HepG2 (cell line): ENCODE data around the gene VAMP5. TPM values are rescaled to one million over a fixed set of nuclear protein-coding genes. Genes with fewer than 3 reads are reported as not detected.

Experiments
- AGO1 ChIP-seq: fragments of 200-400 bp; formaldehyde crosslinking; IDR thresholded peaks from 2 replicates; pipeline ENCODE4 v1.6.1; 2017; ENCODE audit warnings: mild to moderate bottlenecking, low read depth, low read length, moderate library complexity; ENCODE audit not compliant: poor library complexity, severe bottlenecking
- ATAD3A ChIP-seq: sonication (generic); formaldehyde crosslinking; IDR thresholded peaks from 2 replicates; pipeline ENCODE4 v1.4.0; 2020; ENCODE audit warnings: missing genetic modification reagents
- ATM ChIP-seq: fragments of 450-650 bp; IDR thresholded peaks from 2 replicates; pipeline ENCODE4 v1.7.1; 2017; ENCODE audit warnings: mild to moderate bottlenecking, borderline replicate concordance
- BORCS8-MEF2B ChIP-seq: sonication (generic); formaldehyde crosslinking; IDR thresholded peaks from 2 replicates; pipeline ENCODE4 v1.8.0; 2022; ENCODE audit warnings: mild to moderate bottlenecking, missing genetic modification reagents
- CEBPG ChIP-seq: IDR thresholded peaks from 2 replicates; pipeline ENCODE4 v1.6.1; 2016
- ELF3 ChIP-seq: IDR thresholded peaks from 2 replicates; pipeline ENCODE4 v1.6.1; 2016; ENCODE audit warnings: missing genetic modification reagents, missing compliant biosample characterization
- HNF1B ChIP-seq: sonication (generic); formaldehyde crosslinking; IDR thresholded peaks from 2 replicates; pipeline ENCODE4 v1.5.1; 2020; ENCODE audit warnings: mild to moderate bottlenecking, moderate library complexity, missing genetic modification reagents
- HNRNPH1 ChIP-seq: fragments of 200-400 bp; formaldehyde crosslinking; optimal IDR thresholded peaks from 2 replicates; pipeline ENCODE3; 2017; ENCODE audit warnings: mild to moderate bottlenecking, low read depth, low read length
- NFIC ChIP-seq: IDR thresholded peaks from 2 replicates; pipeline ENCODE4 v1.6.1; 2012; ENCODE audit warnings: mild to moderate bottlenecking, low read length, inconsistent platforms
- NRL ChIP-seq: sonication (generic); formaldehyde crosslinking; IDR thresholded peaks from 2 replicates; pipeline ENCODE4 v1.5.0; 2020; ENCODE audit warnings: missing genetic modification reagents, mild to moderate bottlenecking, moderate library complexity, borderline replicate concordance
- RFX5 ChIP-seq: IDR thresholded peaks from 2 replicates; pipeline ENCODE4 v1.6.1; 2011; ENCODE audit warnings: low read depth, low read length, improper control_type of control experiment
- STAT6 ChIP-seq: sonication (generic); formaldehyde crosslinking; IDR thresholded peaks from 2 replicates; pipeline ENCODE4 v1.4.0; 2020; ENCODE audit warnings: missing genetic modification reagents, mild to moderate bottlenecking, borderline replicate concordance
- TCF7 ChIP-seq: sonication (generic); IDR thresholded peaks from 2 replicates; pipeline ENCODE4 v1.6.1; 2016; ENCODE audit warnings: antibody characterized with exemption, low read depth
- TOPORS ChIP-seq: sonication (generic); formaldehyde crosslinking; IDR thresholded peaks from 2 replicates; pipeline ENCODE4 v1.8.0; 2023; ENCODE audit warnings: mild to moderate bottlenecking, missing genetic modification reagents
- TSC22D2 ChIP-seq: sonication (generic); formaldehyde crosslinking; IDR thresholded peaks from 2 replicates; pipeline ENCODE4 v1.5.1; 2020; ENCODE audit warnings: missing genetic modification reagents, mild to moderate bottlenecking, borderline replicate concordance
- ZNF225 ChIP-seq: sonication (generic); formaldehyde crosslinking; IDR thresholded peaks from 2 replicates; pipeline ENCODE4 v1.4.0; 2020; ENCODE audit warnings: mild to moderate bottlenecking, missing genetic modification reagents
- ZNF282 ChIP-seq: fragments of 450-650 bp; IDR thresholded peaks from 2 replicates; pipeline ENCODE4 v1.6.1; 2018; ENCODE audit not compliant: partially characterized antibody
- ZNF512B ChIP-seq: sonication (generic); formaldehyde crosslinking; IDR thresholded peaks from 2 replicates; pipeline ENCODE4 v1.5.1; 2020; ENCODE audit warnings: missing genetic modification reagents, mild to moderate bottlenecking, borderline replicate concordance
- ZNF639 ChIP-seq: conservative IDR thresholded peaks from 2 replicates; pipeline ENCODE4 v1.6.1; 2018; ENCODE audit warnings: missing genetic modification reagents
- ZSCAN22 ChIP-seq: sonication (generic); formaldehyde crosslinking; IDR thresholded peaks from 2 replicates; pipeline ENCODE4 v1.4.0; 2020; ENCODE audit warnings: mild to moderate bottlenecking, missing genetic modification reagents
- polyA plus RNA-seq, 8 experiments: library from polyadenylated mRNA; depleted of rRNA in 3 of 8; stranded (reverse) in 7 of 8; unstranded in 1 of 8; fragments of >200 nt; fragmentation: Illumina TruSeq in 4 of 8; extraction: Trizol in 4 of 8; gene quantifications; 2 replicates each; pipeline versions ENCODE4 v1.2.1 to v1.2.3, GENCODE V29; 2011 to 2016; ENCODE audit warnings: low read depth in 4 of 8, missing spikeins in 1 of 8, mixed read lengths in 1 of 8; ENCODE audit not compliant: insufficient read depth in 1 of 8
- total RNA-seq, 5 experiments: library from RNA; depleted of rRNA; stranded (reverse); fragments of >200 nt; fragmentation: Illumina TruSeq; extraction: Trizol; gene quantifications; 2 replicates each; pipeline ENCODE4 v1.2.3, GENCODE V29; 2016; ENCODE audit warnings: low read depth in 1 of 5

The VAMP5 gene
- total and polyA plus RNA-seq, 2 of the 13 experiments (the other 11 are each of a cell fraction or from before 2014, with no cell fraction given), result 7.2 to 56.7 TPM

- TF ChIP-seq ATAD3A (CRISPR knock-in tag), result no peak
- no peak for TF ChIP-seq RFX5
- TF ChIP-seq TSC22D2 (CRISPR knock-in tag), result no peak
- TF ChIP-seq NRL, result no peak
- no peak for TF ChIP-seq ZNF639
- no peak for TF ChIP-seq STAT6 (CRISPR knock-in tag)
- TF ChIP-seq TCF7, result no peak
- TF ChIP-seq ZNF512B (CRISPR knock-in tag), result peak; percentile 58; the same call in 1 of the 2 replicates
- no peak for TF ChIP-seq ATM
- no peak for TF ChIP-seq BORCS8-MEF2B (CRISPR knock-in tag)
- 0 out of 2 replicates have a peak, but pooled peaks have one; percentile 60 for TF ChIP-seq ZNF225 (CRISPR knock-in tag)
- TF ChIP-seq HNF1B (CRISPR knock-in tag), result no peak
- TF ChIP-seq ZSCAN22 (CRISPR knock-in tag), result 0 out of 2 replicates have a peak, but pooled peaks have one; percentile 5
- TF ChIP-seq CEBPG, result no peak
- no peak for TF ChIP-seq TOPORS (CRISPR knock-in tag)
- no peak for TF ChIP-seq HNRNPH1
- no peak for TF ChIP-seq AGO1
- TF ChIP-seq ZNF282, result no peak
- TF ChIP-seq NFIC, result no peak; the same call in 1 of the 2 replicates
- TF ChIP-seq ELF3, result no peak
Observed at GRCh38 chr2:85537600-85538506, 46.4 kb upstream of the VAMP5 start (continued).
